H1 (cell line): Measurements from ENCODE around the gene MACF1.

Source experiments
- BACH1 ChIP-seq: IDR thresholded peaks from 2 replicates; pipeline ENCODE4 v1.6.1; 2012; ENCODE audit warnings: low read length, improper control_type of control experiment
- CBX5 ChIP-seq: fragments of 300-800, 300-1000 bp; sonication (generic); IDR thresholded peaks from 2 replicates; pipeline ENCODE4 v1.7.1; 2016; ENCODE audit warnings: antibody characterized with exemption, low read length, low read depth
- HDAC2 ChIP-seq, 2 experiments: fragments of 300-600 bp in 1 of 2; sonication (generic) in 1 of 2; IDR thresholded peaks; 2 replicates each; pipeline ENCODE4 v1.6.1; 2011 to 2012; ENCODE audit warnings: low read depth in 2 of 2, low read length in 2 of 2, mild to moderate bottlenecking in 2 of 2, moderate library complexity in 2 of 2, borderline replicate concordance in 1 of 2, inconsistent platforms in 1 of 2
- JUN ChIP-seq: IDR thresholded peaks from 2 replicates; pipeline ENCODE4 v1.6.1; 2011; ENCODE audit warnings: low read depth, mild to moderate bottlenecking, improper control_type of control experiment, low read length
- SIN3A ChIP-seq, 2 experiments: IDR thresholded peaks in 1 of 2; conservative IDR thresholded peaks in 1 of 2; 2 replicates each; pipeline ENCODE4 v1.6.1; 2011 to 2012; ENCODE audit warnings: low read length in 2 of 2, improper control_type of control experiment in 1 of 2, low read depth in 1 of 2, mild to moderate bottlenecking in 1 of 2
- TF ChIP-seq, protein P1 (sequence below), 3 experiments: IDR thresholded peaks; 1 replicate in 2 of 3; 2 replicates in 1 of 3; pipeline versions ENCODE4 v1.5.1 to v1.6.1; 2011; ENCODE audit warnings: low read length in 3 of 3, mild to moderate bottlenecking in 3 of 3, inconsistent platforms in 2 of 3, low read depth in 1 of 3, moderate library complexity in 1 of 3; ENCODE audit not compliant: insufficient read depth in 1 of 3; ENCODE audit errors: control extremely low read depth in 1 of 3
- TF ChIP-seq, protein P2 (sequence below): IDR thresholded peaks from 2 replicates; pipeline ENCODE4 v1.6.1; 2011; ENCODE audit warnings: low read length, improper control_type of control experiment

DNA sequence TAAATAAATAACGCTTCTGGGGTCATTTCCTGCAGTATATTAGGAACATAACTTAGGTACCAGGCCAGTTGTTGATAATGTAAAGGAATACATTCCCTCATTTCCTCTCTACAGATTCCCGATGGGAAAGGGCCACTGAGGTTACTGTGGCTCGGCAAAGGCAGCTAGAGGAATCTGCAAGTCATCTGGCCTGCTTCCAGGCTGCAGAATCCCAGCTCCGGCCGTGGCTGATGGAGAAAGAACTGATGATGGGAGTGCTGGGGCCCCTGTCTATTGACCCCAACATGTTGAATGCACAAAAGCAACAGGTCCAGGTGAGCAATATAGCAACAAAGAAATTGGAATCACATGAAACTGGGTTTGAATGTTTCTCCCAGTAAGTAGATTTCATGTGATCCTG, 177.3 kb downstream of the MACF1 start:
- TF ChIP-seq, protein P1, sequence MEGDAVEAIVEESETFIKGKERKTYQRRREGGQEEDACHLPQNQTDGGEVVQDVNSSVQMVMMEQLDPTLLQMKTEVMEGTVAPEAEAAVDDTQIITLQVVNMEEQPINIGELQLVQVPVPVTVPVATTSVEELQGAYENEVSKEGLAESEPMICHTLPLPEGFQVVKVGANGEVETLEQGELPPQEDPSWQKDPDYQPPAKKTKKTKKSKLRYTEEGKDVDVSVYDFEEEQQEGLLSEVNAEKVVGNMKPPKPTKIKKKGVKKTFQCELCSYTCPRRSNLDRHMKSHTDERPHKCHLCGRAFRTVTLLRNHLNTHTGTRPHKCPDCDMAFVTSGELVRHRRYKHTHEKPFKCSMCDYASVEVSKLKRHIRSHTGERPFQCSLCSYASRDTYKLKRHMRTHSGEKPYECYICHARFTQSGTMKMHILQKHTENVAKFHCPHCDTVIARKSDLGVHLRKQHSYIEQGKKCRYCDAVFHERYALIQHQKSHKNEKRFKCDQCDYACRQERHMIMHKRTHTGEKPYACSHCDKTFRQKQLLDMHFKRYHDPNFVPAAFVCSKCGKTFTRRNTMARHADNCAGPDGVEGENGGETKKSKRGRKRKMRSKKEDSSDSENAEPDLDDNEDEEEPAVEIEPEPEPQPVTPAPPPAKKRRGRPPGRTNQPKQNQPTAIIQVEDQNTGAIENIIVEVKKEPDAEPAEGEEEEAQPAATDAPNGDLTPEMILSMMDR (IDR thresholded peaks at IDR 0.05; ENCODE audit: control extremely low read depth in 1 of 3, insufficient read depth in 1 of 3, low read depth in 1 of 3, low read length in 3 of 3), result no peak
- TF ChIP-seq JUN, result no peak
- no peak for TF ChIP-seq HDAC2 (IDR thresholded peaks at IDR 0.05; ENCODE audit: borderline replicate concordance in 1 of 2, low read depth in 2 of 2, low read length in 2 of 2)
- TF ChIP-seq, protein P2, sequence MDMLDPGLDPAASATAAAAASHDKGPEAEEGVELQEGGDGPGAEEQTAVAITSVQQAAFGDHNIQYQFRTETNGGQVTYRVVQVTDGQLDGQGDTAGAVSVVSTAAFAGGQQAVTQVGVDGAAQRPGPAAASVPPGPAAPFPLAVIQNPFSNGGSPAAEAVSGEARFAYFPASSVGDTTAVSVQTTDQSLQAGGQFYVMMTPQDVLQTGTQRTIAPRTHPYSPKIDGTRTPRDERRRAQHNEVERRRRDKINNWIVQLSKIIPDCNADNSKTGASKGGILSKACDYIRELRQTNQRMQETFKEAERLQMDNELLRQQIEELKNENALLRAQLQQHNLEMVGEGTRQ, result no peak
- no peak for TF ChIP-seq BACH1
- no peak for TF ChIP-seq CBX5
- no peak for TF ChIP-seq SIN3A (conservative IDR thresholded peaks at IDR 0.05 in 1 of 2, IDR thresholded peaks at IDR 0.05 in 1 of 2; ENCODE audit: low read depth in 1 of 2, low read length in 2 of 2)
